ENCODE data around the gene CNOT4. TPM values are rescaled to one million over a fixed set of nuclear protein-coding genes. Genes with fewer than 3 reads are reported as not detected.

Gene CNOT4
- total RNA-seq, 3 donors from 2014 or later = 21.6 to 31.6 (median 22.2) TPM

DNA sequence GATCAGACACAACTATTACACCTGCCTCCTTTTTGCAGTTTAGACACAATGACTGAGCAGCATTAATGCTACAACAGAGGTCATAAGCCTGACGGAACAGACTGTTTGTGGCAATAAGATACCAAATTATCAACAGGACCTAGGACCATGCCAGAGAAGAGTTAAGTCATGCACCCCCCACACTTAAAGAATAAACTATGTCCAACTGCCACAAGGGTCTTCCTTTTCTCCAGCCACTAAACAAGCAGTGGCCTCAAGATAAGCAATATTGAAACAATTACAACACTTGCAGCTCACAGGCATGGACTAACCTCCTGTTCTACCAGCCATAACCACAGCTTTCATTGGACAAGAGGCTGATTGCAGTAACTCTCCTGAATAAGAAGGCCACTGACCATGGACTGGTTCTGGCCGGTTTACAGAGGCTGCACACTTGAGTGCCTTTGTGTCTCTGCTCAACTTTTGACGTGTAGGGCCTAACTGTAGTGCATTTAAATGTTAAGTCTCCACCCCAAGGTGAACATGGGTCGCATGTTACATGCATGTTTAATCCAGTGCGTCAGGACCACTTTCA is 171.8 kb downstream of the CNOT4 start:
- H3K27ac ChIP-seq = no peak overlapping the region
- no peak for DNase-seq (ENCODE audit: low spot score in 2 of 2)
- intact Hi-C loops (cut with DNase I; ENCODE audit: low total_unique reads) = no loop called here

DNA sequence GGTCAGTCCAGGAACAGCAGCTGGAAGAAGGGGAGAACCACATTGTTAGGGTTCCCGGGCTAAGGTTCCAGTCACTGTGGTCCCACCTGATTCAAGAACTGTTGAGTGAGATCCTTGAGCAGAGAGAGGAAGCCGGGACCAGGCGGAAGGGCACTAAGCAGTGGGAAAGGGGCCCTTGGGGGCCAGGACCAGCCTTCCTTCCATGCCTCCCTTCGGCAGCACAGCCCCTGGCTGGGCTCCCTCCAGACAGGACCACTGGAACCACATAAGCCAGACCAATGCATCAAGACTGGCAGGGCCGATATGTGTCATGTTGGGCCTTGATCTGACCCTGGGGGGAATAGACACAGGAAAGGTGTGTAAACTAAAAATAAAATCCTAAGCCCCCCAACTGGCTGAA is 172.4 kb downstream of the CNOT4 start:
- Histone ChIP-seq H3K9me3 (no peaks in the 10 kb centered on the region), H3K36me3 (no peaks in the 10 kb centered on the region), H3K4me1 (no peaks in the 10 kb centered on the region), H3K27ac (no peak overlapping the region), H3K4me3 (no peak overlapping the region), H3K27me3 (no peaks in the 10 kb centered on the region)
- intact Hi-C loops (cut with DNase I; ENCODE audit: low total_unique reads) = no loop called here
- DNase-seq (ENCODE audit: low spot score in 2 of 2) = no peak
- TF ChIP-seq POLR2AphosphoS5 (IDR thresholded peaks at IDR 0.05) = no peak
- no peak for TF ChIP-seq POLR2A (IDR thresholded peaks at IDR 0.05)
- TF ChIP-seq, protein P1, sequence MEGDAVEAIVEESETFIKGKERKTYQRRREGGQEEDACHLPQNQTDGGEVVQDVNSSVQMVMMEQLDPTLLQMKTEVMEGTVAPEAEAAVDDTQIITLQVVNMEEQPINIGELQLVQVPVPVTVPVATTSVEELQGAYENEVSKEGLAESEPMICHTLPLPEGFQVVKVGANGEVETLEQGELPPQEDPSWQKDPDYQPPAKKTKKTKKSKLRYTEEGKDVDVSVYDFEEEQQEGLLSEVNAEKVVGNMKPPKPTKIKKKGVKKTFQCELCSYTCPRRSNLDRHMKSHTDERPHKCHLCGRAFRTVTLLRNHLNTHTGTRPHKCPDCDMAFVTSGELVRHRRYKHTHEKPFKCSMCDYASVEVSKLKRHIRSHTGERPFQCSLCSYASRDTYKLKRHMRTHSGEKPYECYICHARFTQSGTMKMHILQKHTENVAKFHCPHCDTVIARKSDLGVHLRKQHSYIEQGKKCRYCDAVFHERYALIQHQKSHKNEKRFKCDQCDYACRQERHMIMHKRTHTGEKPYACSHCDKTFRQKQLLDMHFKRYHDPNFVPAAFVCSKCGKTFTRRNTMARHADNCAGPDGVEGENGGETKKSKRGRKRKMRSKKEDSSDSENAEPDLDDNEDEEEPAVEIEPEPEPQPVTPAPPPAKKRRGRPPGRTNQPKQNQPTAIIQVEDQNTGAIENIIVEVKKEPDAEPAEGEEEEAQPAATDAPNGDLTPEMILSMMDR (IDR thresholded peaks at IDR 0.05) = no peak

More for the DNA sequence above, 171.8 kb downstream of the CNOT4 start:
- Histone ChIP-seq H3K27me3 (no peaks in the 10 kb centered on the region), H3K9me3 (no peaks in the 10 kb centered on the region), H3K4me3 (no peak overlapping the region), H3K4me1 (no peaks in the 10 kb centered on the region), H3K36me3 (no peaks in the 10 kb centered on the region)
- no peak for TF ChIP-seq POLR2A (IDR thresholded peaks at IDR 0.05)
- TF ChIP-seq, protein P1 (IDR thresholded peaks at IDR 0.05) = no peak
- TF ChIP-seq POLR2AphosphoS5 (IDR thresholded peaks at IDR 0.05) = no peak

DNA sequence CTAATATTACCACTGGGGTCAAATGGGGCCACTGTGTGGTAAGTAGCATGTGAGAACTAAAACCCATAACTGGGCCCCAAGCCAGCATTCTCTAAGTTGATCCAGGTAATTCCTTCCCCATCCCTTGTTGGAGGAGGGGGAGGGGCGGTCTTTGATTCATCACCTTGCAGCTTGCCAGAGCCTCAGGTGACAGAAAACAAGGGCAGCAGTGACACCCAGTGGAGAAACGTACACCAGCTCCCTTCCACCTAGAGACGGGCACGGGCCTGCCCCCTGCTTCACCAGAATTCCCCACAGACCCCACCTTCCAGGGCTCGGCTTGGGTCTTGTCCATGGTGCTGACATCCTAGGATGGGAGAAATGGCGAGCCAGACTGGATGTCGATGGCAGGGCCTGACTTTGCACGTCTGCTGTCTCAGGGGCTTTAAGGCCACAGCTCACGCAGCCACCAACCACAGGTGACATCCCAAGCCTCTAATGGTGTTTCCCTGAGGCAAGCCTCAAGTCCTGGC is 174.2 kb downstream of the CNOT4 start:
- Histone ChIP-seq H3K9me3 (no peaks in the 10 kb centered on the region), H3K27ac (no peak overlapping the region), H3K36me3 (no peaks in the 10 kb centered on the region), H3K4me3 (no peak overlapping the region), H3K27me3 (no peaks in the 10 kb centered on the region), H3K4me1 (no peaks in the 10 kb centered on the region)
- intact Hi-C loops (cut with DNase I; ENCODE audit: low total_unique reads) = no loop called here
- TF ChIP-seq POLR2A (IDR thresholded peaks at IDR 0.05) = no peak
- TF ChIP-seq, protein P1 (IDR thresholded peaks at IDR 0.05) = peak in 2 of 3 donors; percentile 14 to 45
- DNase-seq (ENCODE audit: low spot score in 2 of 2) = peak in 1 of 2 donors; percentile 26

DNA sequence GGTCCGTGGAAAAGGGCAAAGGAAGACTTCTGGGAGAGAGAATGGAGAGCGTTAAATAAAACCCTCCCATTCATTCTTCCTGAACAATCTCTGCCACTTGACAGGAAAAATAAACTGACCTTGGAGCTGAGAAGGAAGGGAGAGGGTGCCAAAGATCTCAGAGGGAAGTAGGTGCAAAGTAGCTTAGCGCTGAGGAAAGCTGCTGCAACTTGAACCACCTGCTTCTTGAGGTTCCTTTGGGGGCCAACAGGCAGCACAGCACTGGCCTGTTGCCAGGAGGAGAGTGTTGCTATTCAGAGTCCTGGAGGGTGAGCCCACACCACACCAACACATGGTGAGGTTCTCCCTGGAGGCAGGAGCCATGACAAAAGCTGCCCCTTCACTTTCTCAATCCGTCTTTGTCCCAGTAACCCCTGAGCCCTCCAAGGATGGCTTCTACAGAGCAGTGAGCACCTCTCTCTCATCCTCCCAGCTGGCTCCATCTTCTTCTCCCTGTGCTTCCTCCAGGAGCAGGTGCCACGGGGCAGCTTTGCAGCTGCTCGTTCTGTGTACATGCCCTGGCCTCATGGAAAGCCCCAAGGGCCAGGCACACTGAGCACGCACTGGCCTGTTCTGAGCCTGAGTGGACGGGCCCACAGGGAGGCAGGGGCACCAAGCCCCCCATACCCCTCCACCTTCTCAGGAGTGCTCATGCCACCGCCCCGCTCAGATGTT is 174.9 kb downstream of the CNOT4 start:
- DNase-seq (ENCODE audit: low spot score in 2 of 2) = no peak
- Histone ChIP-seq H3K36me3 (no peaks in the 10 kb centered on the region), H3K27me3 (no peaks in the 10 kb centered on the region), H3K4me3 (no peak overlapping the region), H3K27ac (no peak overlapping the region), H3K9me3 (no peaks in the 10 kb centered on the region), H3K4me1 (no peaks in the 10 kb centered on the region)
- TF ChIP-seq POLR2AphosphoS5 (IDR thresholded peaks at IDR 0.05) = no peak
- TF ChIP-seq POLR2A (IDR thresholded peaks at IDR 0.05) = no peak
- TF ChIP-seq, protein P1 (IDR thresholded peaks at IDR 0.05) = no peak
- intact Hi-C loops (cut with DNase I; ENCODE audit: low total_unique reads) = no loop called here

DNA sequence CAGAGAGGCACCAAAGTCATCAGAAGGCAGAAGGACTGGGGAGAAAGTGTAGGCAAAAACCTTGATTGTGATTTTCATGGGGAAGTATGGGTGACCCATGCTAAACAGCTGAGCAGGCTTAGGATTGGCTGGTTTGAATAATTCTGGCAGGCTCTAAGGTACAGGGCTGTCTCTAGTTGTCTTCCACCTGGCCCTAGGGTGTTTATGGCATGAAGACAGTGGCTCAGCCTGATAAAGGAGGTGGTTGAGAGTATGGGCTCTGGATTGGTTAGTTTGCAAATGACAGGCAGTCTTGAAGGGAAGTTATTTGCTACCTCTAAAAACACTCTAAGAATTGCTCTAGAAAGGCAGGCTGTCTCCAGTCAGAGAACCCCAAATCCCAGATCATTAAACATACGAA is 176.0 kb downstream of the CNOT4 start:
- Histone ChIP-seq H3K4me3 (no peak overlapping the region), H3K36me3 (no peaks in the 10 kb centered on the region), H3K27ac (no peak overlapping the region), H3K9me3 (no peaks in the 10 kb centered on the region), H3K27me3 (no peaks in the 10 kb centered on the region), H3K4me1 (no peaks in the 10 kb centered on the region)
- DNase-seq (ENCODE audit: low spot score in 2 of 2) = no peak
- intact Hi-C loops (cut with DNase I; ENCODE audit: low total_unique reads) = no loop called here
- TF ChIP-seq POLR2A (IDR thresholded peaks at IDR 0.05) (no peak), POLR2AphosphoS5 (IDR thresholded peaks at IDR 0.05) (no peak)
- TF ChIP-seq, protein P1 (IDR thresholded peaks at IDR 0.05) = no peak

Data from breast epithelium (tissue), 4 donors.